ENCODE results near the gene VTA1.

- TF ChIP-seq CTCF (IDR thresholded peaks at IDR 0.05): no peak
- TF ChIP-seq ZFX (IDR thresholded peaks at IDR 0.05; ENCODE audit: borderline replicate concordance): no peak
Observed at GRCh38 chr6:142178129-142178528, 31.1 kb downstream of the VTA1 start.

Measured in 22Rv1 (cell line).